Activated CD4-positive, alpha-beta T cell treated with anti-CD3 and anti-CD28 coated beads, Interleukin-2, Interleukin-4, amounts not matched to agents 100 ng/mL and 50 ng/mL, durations not matched to agents 16 hours and 8 hours (primary cell): ENCODE measurements around the gene ING5.
A peak's percentile ranks its signal among the peaks of the same experiment; 100 is the strongest.
"Not testable (repeated sequence)": the region's sequence is repeated elsewhere in the genome, so short reads cannot be mapped to it uniquely, and the experiment has no call there.

Experiments used
- DNase-seq: peaks from one replicate; pipeline ENCODE4 v3.0.0-alpha.2; 2020; ENCODE audit warnings: low spot score

ING5 gene

DNA sequence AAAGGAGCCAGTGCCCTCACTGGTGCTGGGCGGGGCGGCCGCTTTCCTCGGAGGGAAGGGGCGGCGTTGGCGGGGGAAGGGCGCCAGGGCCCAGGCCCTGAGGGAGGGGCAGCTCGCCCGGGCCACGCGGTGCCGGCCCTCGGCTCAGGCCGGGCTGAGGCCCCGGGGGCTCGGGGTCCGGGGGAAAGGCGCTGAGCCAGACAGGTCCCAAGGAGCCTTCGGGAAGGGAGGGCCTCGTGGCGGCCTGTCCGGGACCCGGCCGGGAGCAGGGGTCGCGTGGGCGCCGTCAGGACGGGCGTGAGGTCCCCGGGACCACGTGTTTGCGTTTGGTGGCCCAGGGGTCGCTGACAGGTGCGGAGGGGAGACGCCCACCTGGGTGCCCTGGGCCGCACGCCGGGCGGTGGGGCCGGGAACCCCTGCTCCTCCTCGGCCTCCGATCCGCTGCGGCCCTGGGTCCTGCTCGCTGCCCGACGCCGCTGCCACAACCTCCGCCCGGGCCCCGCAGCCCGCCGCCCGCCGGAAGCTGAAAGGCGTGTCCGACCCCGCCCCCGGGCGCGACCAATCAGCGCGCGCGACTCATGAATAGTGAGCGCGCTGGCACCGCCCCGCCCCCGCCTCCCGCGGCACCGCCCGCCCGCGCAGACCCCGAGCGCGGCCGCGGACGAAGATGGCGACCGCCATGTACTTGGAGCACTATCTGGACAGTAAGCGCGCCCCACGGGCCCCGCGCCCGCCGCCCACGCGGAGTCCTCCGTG lies at the start of gene ING5:
Gene ING5 (plus strand): TSS at position 641 of the 756 bp plus-strand sequence. CDS start 27 bp downstream, at position 668.
- peak; percentile 96 for DNase-seq

DNA sequence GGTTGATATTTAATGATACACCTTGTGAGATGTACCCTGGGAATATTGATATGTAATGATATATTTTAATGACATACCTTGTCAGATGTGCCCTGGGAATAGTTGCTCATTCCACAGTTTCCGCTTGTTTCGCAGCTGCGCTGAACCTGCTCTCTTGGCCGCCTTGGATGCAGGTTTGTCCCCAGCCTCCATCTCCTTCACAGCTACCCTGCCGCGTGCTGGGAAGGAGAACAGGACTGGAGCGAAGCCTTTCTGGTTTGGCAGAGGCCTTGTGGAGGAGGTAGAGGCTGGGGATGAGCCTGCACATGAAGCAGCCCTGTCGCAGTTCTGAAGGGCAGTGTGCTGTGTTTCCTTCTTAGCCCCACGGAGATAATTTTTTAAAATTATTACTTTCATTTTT lies 49.7 kb upstream of the ING5 start:
- DNase-seq: no peak

DNA sequence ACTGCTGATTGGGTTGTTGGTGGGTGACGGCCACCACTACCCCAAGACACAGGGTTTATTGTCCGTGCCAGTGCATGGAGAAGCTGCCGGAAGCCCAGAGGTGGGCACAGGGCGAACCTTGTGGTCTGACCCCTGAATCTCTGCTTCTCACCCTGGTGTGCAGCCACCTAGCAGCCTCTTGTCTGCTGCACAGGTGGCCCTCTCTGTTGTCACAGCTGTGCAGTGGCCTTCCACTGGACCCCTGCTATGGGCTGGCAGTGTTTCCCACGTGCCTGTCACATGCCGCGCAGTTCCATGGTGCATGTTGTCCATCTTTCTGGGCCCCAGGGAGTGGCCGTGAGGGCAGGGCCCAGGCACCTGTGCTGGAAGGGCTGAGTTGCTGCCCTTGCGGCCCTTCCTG lies 49.1 kb upstream of the ING5 start:
- no peak for DNase-seq

DNA sequence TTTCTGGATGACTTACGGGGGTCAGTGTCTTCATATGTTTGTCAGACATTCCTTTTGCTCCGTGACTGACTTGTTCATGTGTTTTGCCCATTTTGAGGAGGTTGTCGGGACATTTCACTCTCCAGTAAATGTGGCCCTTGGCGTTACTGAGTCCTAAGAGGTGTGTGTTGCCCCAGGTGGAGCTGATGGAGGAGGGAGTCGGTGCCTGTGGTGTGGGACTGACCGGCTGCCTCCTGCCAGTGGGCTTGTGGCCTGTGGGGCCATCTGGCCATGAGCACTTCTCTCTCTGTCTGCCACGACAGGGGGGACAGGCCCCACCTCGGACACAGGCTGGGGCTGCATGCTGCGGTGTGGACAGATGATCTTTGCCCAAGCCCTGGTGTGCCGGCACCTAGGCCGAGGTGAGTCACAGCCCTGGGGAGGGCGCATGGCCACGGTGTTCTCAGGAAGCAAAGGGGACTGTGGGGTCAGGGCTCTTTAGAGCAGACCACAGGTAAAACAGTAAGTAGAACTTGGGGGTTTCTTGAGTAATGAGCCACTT lies 48.6 kb upstream of the ING5 start:
- DNase-seq: no peak

DNA sequence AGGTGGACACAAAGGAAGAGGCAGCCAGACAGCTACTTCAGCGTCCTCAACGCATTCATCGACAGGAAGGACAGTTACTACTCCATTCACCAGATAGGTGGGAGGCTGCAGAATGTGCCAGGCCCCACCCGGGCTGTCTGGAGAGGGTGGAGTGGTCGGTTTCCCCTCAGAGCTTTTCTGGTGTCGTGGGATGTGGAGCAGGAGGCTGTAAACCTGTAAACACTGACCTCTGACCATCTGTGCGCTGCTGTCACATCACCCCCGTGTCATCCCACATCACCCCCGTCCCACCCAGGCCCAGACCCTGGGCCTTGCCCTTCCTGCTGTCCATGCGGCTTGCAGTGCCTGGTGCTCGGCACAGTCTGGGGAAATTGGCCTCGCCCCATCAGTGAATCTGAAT lies 47.3 kb upstream of the ING5 start:
- no peak for DNase-seq

DNA sequence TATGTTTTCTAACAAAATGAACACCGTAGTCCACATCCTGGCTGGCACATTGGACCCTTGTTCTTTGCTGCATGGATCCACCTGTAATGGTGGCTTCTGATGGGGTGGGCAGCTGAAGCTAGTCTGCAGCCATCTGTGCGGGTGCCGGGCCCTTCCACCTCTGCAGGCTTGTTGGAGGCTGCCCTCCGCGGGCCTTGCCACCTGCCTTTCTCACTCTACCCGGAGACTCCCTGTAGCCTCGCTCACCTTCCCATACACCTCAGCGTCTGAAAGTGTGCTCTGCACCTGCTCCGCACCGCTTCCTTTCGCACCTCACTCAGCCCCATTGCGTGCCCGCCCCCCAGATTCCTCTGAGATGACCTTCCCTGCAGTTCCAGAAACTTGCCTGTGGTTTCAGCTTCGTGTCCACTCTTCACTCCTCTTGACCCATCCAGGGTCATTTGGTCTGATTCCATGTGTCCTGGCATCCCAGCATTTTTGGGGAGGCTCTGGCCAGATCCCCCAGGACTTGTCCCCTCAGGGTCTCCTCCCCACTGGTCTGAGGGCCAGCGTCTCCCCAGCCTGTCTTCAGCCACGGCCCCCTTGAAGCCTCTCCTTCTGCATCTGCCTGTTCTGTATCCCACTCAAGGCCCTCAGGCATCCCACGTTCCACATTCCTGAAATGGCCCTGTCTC lies 46.2 kb upstream of the ING5 start:
- DNase-seq: no peak

DNA sequence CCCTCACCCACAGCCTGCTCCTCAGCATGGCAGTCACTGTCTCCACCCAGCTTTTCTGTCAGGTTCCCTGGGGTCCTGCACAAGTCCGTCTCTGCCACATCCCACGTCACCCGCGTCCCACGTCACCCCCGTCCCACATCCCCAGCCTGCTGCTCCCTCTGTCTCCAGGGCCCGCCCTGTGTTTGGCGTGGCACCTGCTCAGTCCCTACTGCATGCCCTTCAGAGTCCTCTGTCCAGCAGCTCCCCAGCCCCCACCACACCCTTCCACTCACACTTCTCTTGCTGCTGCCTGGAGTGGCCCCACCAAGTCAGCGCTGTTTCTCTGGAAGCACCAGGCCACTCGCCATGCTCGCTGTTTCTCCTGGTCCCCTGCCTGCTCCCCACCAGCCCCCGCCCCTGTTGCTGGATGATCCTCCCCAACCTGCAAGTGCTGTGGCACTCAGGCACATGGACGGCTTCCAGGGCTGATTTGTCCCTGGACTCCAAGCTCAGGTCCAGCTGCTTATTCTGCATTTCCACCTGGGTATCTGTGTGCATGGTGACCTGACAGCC lies 45.6 kb upstream of the ING5 start:
- no peak for DNase-seq

DNA sequence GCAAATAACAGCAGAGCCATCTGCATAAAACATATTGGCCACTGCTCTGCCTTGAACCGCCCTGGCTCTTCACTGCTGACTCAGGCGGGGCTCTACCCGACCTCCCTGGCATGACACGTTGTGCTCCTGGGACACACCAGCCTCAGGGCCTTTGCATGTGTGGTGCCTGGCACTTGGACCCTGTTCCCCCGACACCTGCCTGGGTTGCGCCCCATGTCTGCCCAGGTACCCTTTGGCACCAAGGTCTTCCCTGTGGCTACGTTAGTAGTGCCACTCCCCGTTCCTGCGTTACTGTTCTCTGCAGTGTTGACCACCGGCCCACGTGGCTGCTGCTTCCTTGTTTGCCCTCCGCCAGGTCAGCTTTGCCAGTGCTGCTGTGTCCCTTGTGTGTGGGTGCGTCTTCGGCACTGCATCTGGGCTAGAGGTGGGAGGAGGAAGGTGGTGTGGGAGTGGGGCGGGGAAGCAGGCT lies 44.0 kb upstream of the ING5 start:
- DNase-seq: no peak

DNA sequence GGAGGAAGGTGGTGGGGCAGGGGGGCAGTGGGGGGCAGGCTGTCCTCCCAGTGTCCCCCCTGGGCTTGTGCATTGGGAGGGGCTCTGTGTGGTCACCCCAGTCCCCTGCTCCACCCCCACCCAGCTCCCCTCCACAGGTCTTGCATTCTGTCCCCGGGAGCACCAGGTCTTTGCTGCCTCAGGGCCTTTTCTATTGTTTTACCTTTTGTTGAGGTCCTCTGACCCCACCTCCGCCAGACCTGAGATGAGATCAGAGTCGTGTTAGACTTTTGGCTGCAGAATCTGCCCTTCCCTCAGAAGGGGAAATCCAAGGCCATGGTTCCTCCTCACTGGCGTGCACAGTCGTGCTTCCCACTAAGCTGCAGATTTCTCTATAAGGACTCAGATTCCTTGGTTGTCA lies 43.5 kb upstream of the ING5 start:
- DNase-seq: no peak

DNA sequence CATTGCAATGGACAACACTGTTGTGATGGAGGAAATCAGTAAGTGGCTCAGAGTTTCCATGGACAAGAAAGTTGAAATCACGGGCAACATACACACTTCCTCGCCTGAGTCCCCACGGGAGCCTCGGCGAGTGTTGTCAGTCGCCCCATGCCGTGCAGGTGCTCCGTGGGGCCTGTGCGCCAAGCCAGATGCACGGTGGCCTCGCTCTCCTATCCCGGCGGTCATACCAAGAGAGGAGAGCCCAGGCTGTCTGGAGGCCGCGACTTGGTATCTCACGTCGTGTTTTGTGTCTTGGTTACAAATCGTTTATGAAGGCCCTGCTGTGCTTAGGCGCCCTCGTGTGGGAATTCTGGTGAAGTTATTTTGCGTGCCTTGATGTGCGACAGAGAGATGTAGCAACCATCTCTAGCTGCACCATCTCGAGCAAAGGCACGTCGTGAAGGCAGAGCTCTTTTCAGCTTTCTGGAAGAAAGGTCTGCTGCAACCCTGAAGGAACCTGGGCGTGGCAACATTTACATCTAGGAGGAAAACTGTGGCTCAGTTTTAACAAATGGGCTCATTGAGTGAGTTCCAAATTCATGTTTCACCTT lies 42.6 kb upstream of the ING5 start:
- DNase-seq: peak; percentile 46

DNA sequence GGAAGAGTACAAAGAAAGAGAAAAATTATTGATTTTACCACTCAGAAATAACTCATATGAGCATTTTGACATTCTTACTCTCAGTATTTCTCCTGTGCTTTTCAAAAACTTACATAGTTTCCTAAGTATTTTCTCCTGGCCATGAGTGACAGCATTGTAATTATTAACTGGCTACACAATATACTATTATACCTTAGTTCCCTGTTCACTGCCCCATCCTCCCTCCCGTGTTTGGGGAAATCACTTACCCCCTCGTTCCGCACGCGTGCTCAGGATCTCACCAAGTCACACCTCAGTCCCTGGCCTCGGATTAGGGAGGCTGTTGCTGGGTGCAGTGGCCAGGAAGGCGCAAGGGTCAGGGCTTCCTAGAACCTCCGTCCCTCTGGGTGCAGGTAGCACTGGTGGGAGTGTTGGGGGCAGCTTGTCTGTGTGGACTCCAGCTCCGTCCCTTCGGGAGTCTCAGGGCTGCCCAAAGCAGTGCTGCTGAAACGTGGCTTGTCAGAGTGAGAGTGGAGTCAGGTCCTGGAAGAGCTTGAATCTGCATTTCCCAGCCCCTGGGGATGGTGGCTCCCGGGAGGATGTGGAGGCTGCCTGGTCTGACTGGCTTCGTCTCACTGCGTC lies 41.1 kb upstream of the ING5 start:
- no peak for DNase-seq

DNA sequence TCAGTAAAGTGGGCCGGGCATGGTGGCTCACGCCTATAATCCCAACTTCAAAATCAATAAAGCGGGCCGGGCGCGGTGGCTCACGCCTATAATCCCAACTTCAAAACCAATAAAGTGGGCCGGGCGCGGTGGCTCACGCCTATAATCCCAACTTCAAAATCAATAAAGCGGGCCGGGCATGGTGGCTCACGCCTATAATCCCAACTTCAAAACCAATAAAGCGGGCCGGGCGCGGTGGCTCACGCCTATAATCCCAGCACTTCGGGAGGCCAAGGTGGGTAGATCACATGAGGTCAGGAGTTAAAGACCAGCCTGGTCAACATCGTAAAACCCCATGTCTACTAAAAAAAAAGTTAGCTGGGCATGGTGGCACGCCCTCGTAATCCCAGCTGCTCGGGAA lies 39.1 kb upstream of the ING5 start:
- not testable (repeated sequence) for DNase-seq

DNA sequence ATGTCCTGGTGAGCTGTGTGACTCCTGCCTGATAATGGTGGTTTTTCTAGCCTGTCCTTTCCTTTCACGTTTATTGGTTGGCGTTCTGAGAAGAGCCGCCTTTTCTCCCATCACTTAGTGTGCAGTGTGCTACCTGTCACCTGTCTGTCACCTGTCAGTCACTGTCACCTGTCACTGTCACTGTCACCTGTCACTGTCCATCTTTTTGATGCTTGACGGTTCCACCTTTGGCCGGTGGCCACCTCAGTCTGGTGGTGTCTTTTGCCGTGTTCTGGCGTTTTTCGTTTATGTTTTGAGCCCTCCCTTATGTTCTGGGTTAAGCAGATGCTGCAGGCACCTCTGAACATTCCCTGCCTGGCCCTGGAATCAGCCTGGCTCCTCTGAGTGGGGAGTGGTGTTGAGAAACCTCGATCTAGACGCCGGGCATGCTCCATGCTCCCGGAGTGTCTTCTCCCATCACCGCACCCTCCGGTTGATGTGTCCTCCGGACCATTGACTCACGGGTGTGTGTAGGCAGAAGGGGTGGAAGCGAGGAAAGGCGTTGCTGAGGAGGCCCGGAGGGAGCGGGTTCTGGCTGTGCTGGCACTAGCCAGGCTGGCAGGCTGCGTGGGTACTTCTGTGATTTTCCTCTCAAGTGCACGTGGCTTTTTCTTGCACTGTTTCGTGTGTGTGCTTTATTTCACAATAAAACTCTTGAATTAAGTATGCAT lies 36.0 kb upstream of the ING5 start:
- DNase-seq: no peak

DNA sequence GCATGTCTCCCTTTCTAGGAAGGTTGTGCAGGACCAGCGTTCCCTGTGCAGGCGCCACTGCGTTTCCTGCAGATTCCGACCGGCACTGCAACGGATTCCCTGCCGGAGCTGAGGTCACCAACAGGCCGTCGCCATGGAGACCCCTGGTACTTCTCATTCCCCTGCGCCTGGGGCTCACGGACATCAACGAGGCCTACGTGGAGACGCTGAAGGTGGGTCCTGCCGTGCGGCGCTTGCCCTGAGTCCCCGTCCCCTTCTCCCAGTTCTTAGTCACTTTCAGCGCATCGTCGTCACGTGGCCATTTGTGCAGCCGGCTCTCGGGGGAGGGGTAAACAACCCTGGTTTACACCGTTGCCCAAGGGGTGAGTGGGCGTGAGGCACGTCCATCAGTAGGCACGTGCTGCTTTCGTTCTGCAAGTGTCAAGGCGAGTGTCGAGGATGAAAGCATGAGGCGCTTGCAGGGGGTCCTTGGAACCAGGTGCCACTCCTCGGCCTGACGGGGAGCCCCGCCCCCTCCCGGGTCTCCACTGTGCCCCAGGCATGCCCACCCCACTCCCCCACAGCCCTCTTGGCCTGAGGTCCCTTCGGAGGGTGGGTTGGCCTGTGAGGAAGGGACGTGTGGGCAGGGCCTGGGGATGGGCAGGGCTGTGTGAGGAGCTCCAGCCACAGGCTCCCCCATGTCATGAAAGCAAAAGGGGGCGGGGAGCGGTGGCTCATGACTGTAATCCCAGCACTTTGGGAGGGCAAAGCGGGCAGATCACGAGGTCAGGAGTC lies 35.0 kb upstream of the ING5 start:
- no peak for DNase-seq

DNA sequence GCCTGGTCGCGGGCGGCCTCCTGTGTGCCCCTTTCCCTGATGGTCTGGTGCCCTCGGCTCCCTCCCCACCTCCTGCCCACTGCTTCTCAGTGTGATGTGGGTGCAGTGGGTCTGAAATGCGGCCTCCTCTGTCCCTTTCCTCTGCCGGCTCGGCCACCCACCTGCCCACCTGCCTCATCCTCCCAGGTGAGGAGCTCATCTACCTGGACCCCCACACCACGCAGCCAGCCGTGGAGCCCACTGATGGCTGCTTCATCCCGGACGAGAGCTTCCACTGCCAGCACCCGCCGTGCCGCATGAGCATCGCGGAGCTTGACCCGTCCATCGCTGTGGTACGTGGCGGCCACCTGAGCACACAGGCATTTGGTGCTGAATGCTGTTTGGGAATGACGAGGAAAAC lies 33.5 kb upstream of the ING5 start:
- DNase-seq: no peak

DNA sequence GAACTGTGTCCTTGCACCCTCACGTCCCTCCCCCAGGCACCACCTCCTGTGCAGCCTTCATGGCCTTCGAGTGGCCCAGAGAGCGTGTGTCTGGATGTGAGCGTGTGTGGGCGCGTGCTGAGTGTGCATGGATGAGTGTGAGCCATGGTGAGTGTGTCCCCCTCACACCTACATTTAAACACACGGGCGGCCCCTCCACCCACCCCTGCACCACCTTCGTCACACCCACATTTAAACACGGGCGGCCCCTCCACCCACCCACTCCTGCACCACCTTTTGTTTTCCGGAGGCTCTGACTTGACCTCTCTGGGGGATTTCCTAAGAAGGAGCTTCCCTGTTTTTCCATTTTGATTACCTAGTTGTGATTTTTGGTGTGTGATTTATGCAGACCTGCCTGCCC lies 33.0 kb upstream of the ING5 start:
- no peak for DNase-seq

DNA sequence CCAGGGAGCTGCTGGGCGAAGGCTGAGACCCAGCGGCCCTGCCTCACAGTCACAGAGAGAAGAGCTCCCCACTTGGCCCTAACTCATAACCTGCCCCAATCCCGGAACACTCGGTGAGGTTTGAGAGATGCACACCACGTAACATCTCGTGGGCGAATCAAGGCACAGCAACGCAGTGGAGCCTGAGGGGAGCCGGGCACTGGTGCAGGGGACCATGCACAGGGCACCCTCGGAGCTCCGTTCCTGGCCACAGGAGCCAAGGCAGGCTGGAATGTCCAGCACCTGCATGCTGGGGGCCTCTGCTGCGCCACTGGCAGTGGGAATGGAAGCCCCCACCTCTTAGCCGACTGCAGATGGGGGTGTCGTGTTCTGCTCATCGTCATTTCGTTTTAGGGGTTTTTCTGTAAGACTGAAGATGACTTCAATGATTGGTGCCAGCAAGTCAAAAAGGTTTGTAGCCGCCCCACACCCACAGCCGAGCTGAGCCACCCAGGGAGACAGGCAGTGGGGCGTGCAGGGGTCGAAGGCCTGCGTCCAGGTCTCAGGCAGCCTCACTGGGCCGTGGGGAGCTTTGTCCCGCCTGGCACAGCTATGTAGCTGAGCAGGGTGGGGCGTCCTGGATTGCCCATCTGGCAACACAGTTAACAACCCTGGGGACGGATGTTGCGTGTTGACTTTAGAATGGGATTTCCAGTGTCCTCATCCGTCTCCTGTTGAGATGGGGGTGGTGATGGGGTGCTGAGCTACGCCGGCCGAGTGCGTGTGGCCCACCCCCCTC lies 31.3 kb upstream of the ING5 start:
- DNase-seq: no peak

DNA sequence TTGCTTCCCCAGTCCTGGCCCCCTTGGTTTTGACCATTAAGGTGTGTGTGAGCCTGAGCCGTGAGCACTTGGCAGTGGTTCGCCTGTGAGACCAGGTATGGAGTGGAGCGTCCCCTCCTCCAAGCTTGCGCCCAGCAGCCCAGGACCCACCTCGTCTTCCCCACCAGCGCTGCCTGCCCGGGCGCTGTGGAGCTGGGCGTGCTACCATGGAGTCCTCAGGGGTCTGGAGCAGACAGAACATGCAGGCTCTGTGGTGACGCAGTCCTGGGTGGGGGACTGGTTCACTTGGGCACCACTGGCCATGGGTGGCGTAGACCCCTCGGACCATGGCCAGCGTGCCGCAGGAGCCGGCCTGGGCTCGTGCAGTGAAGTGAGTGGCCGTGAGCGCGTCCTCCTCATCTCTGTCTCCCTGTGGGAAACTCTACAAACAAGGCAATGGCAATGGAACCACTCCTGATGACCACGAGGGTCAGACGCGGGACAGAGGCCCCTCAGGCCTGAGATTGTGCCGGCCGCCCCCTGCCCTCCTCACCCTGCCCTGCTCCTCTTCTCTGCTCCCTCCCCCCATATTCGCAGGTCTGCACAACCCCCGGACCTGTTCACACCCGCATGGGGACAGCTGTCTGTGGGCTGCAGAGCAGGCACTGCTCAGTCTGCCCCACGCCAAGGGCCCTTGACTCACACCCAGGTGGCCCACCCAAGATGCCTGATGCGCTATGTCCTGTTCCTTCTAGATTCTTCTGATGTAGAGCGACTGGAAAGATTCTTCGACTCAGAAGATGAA lies 30.2 kb upstream of the ING5 start:
- DNase-seq: no peak
